ENCODE data around the gene MAD1L1. TPM values are rescaled to one million over a fixed set of nuclear protein-coding genes. Genes with fewer than 3 reads are reported as not detected.
"Not testable (repeated sequence)": the region's sequence is repeated elsewhere in the genome, so short reads cannot be mapped to it uniquely, and the experiment has no call there.

The MAD1L1 gene
- total and polyA plus RNA-seq, 2 donors (not counting 3 experiments of a cell fraction or from before 2014, with no cell fraction given) = 34.1 to 42.3 TPM

- dilution Hi-C loops (cut with MboI; ENCODE audit: extremely low pct_ligation_motif_present, low sequenced_read_pairs) = no loop called here
- no peaks in the 10 kb centered on the region for H3K4me1 ChIP-seq (ENCODE audit: control insufficient read depth, extremely low read depth, insufficient read depth, low read length)
Observed at GRCh38 chr7:1817061-1817712, 415.6 kb downstream of the MAD1L1 start.

GRCh38 chr7:1816451-1816850, 416.3 kb downstream of the MAD1L1 start:
- H3K9ac ChIP-seq (replicated peaks; ENCODE audit: extremely low read depth, insufficient read depth, low read length); H3K36me3 ChIP-seq (ENCODE audit: control insufficient read depth in 2 of 2, extremely low read depth in 1 of 2, insufficient read depth in 2 of 2, low read length in 2 of 2); POLR2A ChIA-PET; H3K9me1 ChIP-seq (replicated peaks; ENCODE audit: control insufficient read depth, extremely low read depth, insufficient read depth, low read length); BruUV-seq (replicated peaks); H3K4me3 ChIP-seq (replicated peaks in 1 of 3; ENCODE audit: insufficient read depth in 1 of 3, low read depth in 1 of 3, low read length in 3 of 3); dilution Hi-C loops (cut with MboI; ENCODE audit: extremely low pct_ligation_motif_present, low sequenced_read_pairs); DNase-seq (ENCODE audit: low read depth, low spot score); FAIRE-seq; H3K27ac ChIP-seq (ENCODE audit: insufficient read depth, low read depth, low read length); H3K4me2 ChIP-seq (ENCODE audit: insufficient read depth, low read length); H3K9me3 ChIP-seq (replicated peaks; ENCODE audit: control insufficient read depth, insufficient read depth, low read length); H2AFZ ChIP-seq (ENCODE audit: low read depth, low read length); H3K79me2 ChIP-seq (ENCODE audit: control insufficient read depth, insufficient read depth, low read length); H4K20me1 ChIP-seq (replicated peaks; ENCODE audit: control insufficient read depth, extremely low read depth, insufficient read depth, low read length); H3K27me3 ChIP-seq (ENCODE audit: control insufficient read depth in 2 of 2, insufficient read depth in 2 of 2, low read length in 2 of 2); intact Hi-C loops (cut with micrococcal nuclease); H3K4me1 ChIP-seq (ENCODE audit: control insufficient read depth, extremely low read depth, insufficient read depth, low read length): not testable (repeated sequence)
- CTCF ChIA-PET = interaction anchor here (0.6 kb wide), 1 partner anchor 110 kb away, joined by 6 read pairs; no protein-coding TSS in a partner anchor

More at GRCh38 chr7:1817061-1817712, 415.6 kb downstream of the MAD1L1 start:
- Histone ChIP-seq H3K9me1 (replicated peaks; ENCODE audit: control insufficient read depth, extremely low read depth, insufficient read depth, low read length) (no peaks in the 10 kb centered on the region), H2AFZ (ENCODE audit: low read depth, low read length) (no peak overlapping the region), H3K9ac (replicated peaks; ENCODE audit: extremely low read depth, insufficient read depth, low read length) (no peak overlapping the region), H3K36me3 (ENCODE audit: control insufficient read depth in 2 of 2, extremely low read depth in 1 of 2, insufficient read depth in 2 of 2, low read length in 2 of 2) (no peaks in the 10 kb centered on the region), H4K20me1 (replicated peaks; ENCODE audit: control insufficient read depth, extremely low read depth, insufficient read depth, low read length) (no peaks in the 10 kb centered on the region), H3K9me3 (replicated peaks; ENCODE audit: control insufficient read depth, insufficient read depth, low read length) (no peaks in the 10 kb centered on the region), H3K79me2 (ENCODE audit: control insufficient read depth, insufficient read depth, low read length) (no peaks in the 10 kb centered on the region), H3K27me3 (ENCODE audit: control insufficient read depth in 2 of 2, insufficient read depth in 2 of 2, low read length in 2 of 2) (no peaks in the 10 kb centered on the region), H3K4me3 (replicated peaks in 1 of 3; ENCODE audit: insufficient read depth in 1 of 3, low read depth in 1 of 3, low read length in 3 of 3) (no peak overlapping the region), H3K27ac (ENCODE audit: insufficient read depth, low read depth, low read length) (no peak overlapping the region), H3K4me2 (ENCODE audit: insufficient read depth, low read length) (no peak overlapping the region)
- CTCF ChIA-PET = no interaction called here
- FAIRE-seq = no peak
- POLR2A ChIA-PET = no interaction called here
- intact Hi-C loops (cut with micrococcal nuclease) = no loop called here
- TF ChIP-seq POLR2AphosphoS5 (IDR thresholded peaks at IDR 0.05; ENCODE audit: insufficient read depth, low read depth, low read length) (no peak), MYC (IDR thresholded peaks at IDR 0.05; ENCODE audit: low read depth, low read length) (no peak), JUN (IDR thresholded peaks at IDR 0.05; ENCODE audit: borderline replicate concordance, insufficient read depth, insufficient read length, low read depth) (no peak)
- DNase-seq (ENCODE audit: low read depth, low spot score) = no peak
- BruUV-seq (replicated peaks) = no TSS peak

DNA sequence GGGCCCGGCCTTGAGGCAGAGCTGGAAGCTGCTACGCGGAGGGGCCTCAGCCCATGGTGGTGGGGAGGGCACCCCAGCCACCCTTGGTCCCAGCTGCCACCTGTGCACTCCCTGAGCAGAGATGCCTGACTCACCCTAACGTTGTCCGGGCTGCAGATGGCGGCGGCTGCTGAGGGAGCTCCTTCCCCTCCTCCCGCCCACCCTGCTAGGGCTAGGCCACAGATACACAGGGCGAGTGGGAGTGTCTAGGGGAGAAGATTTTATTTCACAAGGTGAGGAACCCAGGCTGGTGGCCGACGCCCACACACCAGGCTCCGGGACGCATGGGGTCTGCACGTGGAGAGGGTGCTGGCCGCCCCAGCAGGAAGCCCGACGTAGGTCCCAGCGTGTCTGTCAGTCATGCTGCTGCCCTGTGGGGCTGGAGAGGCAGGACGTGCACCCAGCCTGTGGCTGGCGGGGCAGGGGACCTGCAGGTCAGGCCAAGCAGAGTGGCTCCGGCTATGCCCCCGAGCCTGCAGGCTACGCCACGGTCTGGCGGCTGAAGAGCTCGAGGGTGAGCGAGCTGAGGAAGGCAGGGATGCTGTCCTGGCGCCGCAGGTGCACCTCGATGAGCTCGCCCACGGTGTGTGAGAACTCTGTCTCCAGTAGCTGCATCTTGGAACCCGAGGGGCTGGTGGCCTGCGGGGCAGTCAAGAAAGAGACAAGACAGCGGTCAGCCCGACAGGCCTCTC, 417.0 kb downstream of the MAD1L1 start:
- H3K4me3 ChIP-seq (replicated peaks in 1 of 3; ENCODE audit: insufficient read depth in 1 of 3, low read depth in 1 of 3, low read length in 3 of 3); H3K9ac ChIP-seq (replicated peaks; ENCODE audit: extremely low read depth, insufficient read depth, low read length); intact Hi-C loops (cut with micrococcal nuclease); H3K27me3 ChIP-seq (ENCODE audit: control insufficient read depth in 2 of 2, insufficient read depth in 2 of 2, low read length in 2 of 2); H3K36me3 ChIP-seq (ENCODE audit: control insufficient read depth in 2 of 2, extremely low read depth in 1 of 2, insufficient read depth in 2 of 2, low read length in 2 of 2); H3K79me2 ChIP-seq (ENCODE audit: control insufficient read depth, insufficient read depth, low read length); H3K27ac ChIP-seq (ENCODE audit: insufficient read depth, low read depth, low read length); H4K20me1 ChIP-seq (replicated peaks; ENCODE audit: control insufficient read depth, extremely low read depth, insufficient read depth, low read length); DNase-seq (ENCODE audit: low read depth, low spot score); H3K4me1 ChIP-seq (ENCODE audit: control insufficient read depth, extremely low read depth, insufficient read depth, low read length); H2AFZ ChIP-seq (ENCODE audit: low read depth, low read length); POLR2A ChIA-PET; H3K9me3 ChIP-seq (replicated peaks; ENCODE audit: control insufficient read depth, insufficient read depth, low read length); FAIRE-seq; H3K9me1 ChIP-seq (replicated peaks; ENCODE audit: control insufficient read depth, extremely low read depth, insufficient read depth, low read length); H3K4me2 ChIP-seq (ENCODE audit: insufficient read depth, low read length); dilution Hi-C loops (cut with MboI; ENCODE audit: extremely low pct_ligation_motif_present, low sequenced_read_pairs): not testable (repeated sequence)
- TSS peak; percentile 84 for BruUV-seq (replicated peaks)
- CTCF ChIA-PET = interaction anchor here (0.6 kb wide), 1 partner anchor 111 kb away, joined by 6 read pairs; no protein-coding TSS in a partner anchor
